ENCODE measurements around the gene RPL38.
"Not testable (repeated sequence)": the region's sequence is repeated elsewhere in the genome, so short reads cannot be mapped to it uniquely, and the experiment has no call there.

Gene RPL38

GRCh38 chr17:74185571-74186185 lies 17.8 kb upstream of the RPL38 start:
- DNase-seq (no peak), ATAC-seq (no peak)

- no peak for ATAC-seq
- DNase-seq, result no peak
Observed at GRCh38 chr17:74186498-74186897, 17.0 kb upstream of the RPL38 start.

- ATAC-seq, result no peak
Observed at GRCh38 chr17:74187761-74188160, 15.7 kb upstream of the RPL38 start.

GRCh38 chr17:74188687-74189086 lies 14.8 kb upstream of the RPL38 start:
- ATAC-seq, result not testable (repeated sequence)

More at GRCh38 chr17:74187761-74188160, 15.7 kb upstream of the RPL38 start:
- no peak for DNase-seq

GRCh38 chr17:74190154-74190553 lies 13.3 kb upstream of the RPL38 start:
- DNase-seq (no peak), ATAC-seq (peak; percentile 48)

More at GRCh38 chr17:74188687-74189086, 14.8 kb upstream of the RPL38 start:
- not testable (repeated sequence) for DNase-seq

GRCh38 chr17:74190807-74191406 lies 12.6 kb upstream of the RPL38 start:
- DNase-seq (no peak), ATAC-seq (no peak)

- ATAC-seq, result peak; percentile 26
- no peak for DNase-seq
Observed at GRCh38 chr17:74192950-74193781, 10.3 kb upstream of the RPL38 start.

GRCh38 chr17:74194682-74195081 lies 8.8 kb upstream of the RPL38 start:
- ATAC-seq (no peak), DNase-seq (no peak)

- DNase-seq (no peak), ATAC-seq (no peak)
Observed at GRCh38 chr17:74196541-74197317, 6.7 kb upstream of the RPL38 start.

GRCh38 chr17:74197801-74198200 lies 5.7 kb upstream of the RPL38 start:
- no peak for DNase-seq
- no peak for ATAC-seq

GRCh38 chr17:74198694-74199093 lies 4.8 kb upstream of the RPL38 start:
- no peak for DNase-seq
- no peak for ATAC-seq

- DNase-seq, result peak; percentile 77
- ATAC-seq, result peak; percentile 54
Observed at GRCh38 chr17:74199306-74200092, 4.0 kb upstream of the RPL38 start.

- ATAC-seq, result no peak
- no peak for DNase-seq
Observed at GRCh38 chr17:74200112-74200511, 3.4 kb upstream of the RPL38 start.

GRCh38 chr17:74201250-74201649 lies 2.2 kb upstream of the RPL38 start:
- ATAC-seq (no peak), DNase-seq (no peak)

- ATAC-seq, result no peak
Observed at GRCh38 chr17:74201948-74202347, 1.5 kb upstream of the RPL38 start.

GRCh38 chr17:74202938-74203337 lies 540 bp upstream of the RPL38 start:
- no peak for ATAC-seq

More at GRCh38 chr17:74201948-74202347, 1.5 kb upstream of the RPL38 start:
- no peak for DNase-seq

GRCh38 chr17:74204474-74204873 lies 996 bp downstream of the RPL38 start:
- ATAC-seq (no peak), DNase-seq (no peak)

More at GRCh38 chr17:74202938-74203337, 540 bp upstream of the RPL38 start:
- DNase-seq, result no peak

- ATAC-seq (no peak), DNase-seq (no peak)
Observed at GRCh38 chr17:74205274-74205673, 1.8 kb downstream of the RPL38 start.

- DNase-seq (no peak), ATAC-seq (no peak)
Observed at GRCh38 chr17:74206332-74206818, 2.9 kb downstream of the RPL38 start.

GRCh38 chr17:74210191-74211140 lies 7.0 kb downstream of the RPL38 start:
- ATAC-seq, result peak; percentile 41
- DNase-seq, result peak; percentile 85
